HL-60 (cell line): Measurements from ENCODE around the gene ZNF146.

ENCODE experiments used
- DNase-seq, 2 experiments: peaks; one replicate each; pipeline ENCODE4 v3.0.0-alpha.2; 2010 to 2020; ENCODE audit warnings: low read depth in 1 of 2, low spot score in 1 of 2
- H3K27ac ChIP-seq: fragments of 250-450 bp; sonication (Bioruptor Pico); replicated peaks from 2 replicates; pipeline ENCODE4 v1.5.1; 2020; ENCODE audit warnings: mild to moderate bottlenecking, moderate library complexity
- H3K27me3 ChIP-seq: fragments of 250-450 bp; sonication (Bioruptor Pico); 2 replicates; pipeline ENCODE4 v1.5.1; 2021; ENCODE audit warnings: mild to moderate bottlenecking, moderate library complexity; ENCODE audit not compliant: insufficient read depth, poor library complexity, severe bottlenecking
- H3K4me3 ChIP-seq: replicated peaks from 2 replicates; pipeline ENCODE4 v1.5.1; 2011; ENCODE audit warnings: mild to moderate bottlenecking, control low read depth, low read length; ENCODE audit not compliant: insufficient read depth
- GABPA ChIP-seq: IDR thresholded peaks from 2 replicates; pipeline ENCODE4 v1.6.1; 2012; ENCODE audit warnings: low read depth
- POLR2AphosphoS5 ChIP-seq: IDR thresholded peaks from 2 replicates; pipeline ENCODE4 v1.6.1; 2012; ENCODE audit warnings: low read depth
- REST ChIP-seq: IDR thresholded peaks from 2 replicates; pipeline ENCODE4 v1.6.1; 2012; ENCODE audit warnings: low read depth; ENCODE audit not compliant: insufficient replicate concordance
- SPI1 ChIP-seq: IDR thresholded peaks from 2 replicates; pipeline ENCODE4 v1.6.1; 2012; ENCODE audit warnings: low read depth, mild to moderate bottlenecking, borderline replicate concordance
- TF ChIP-seq, protein P1 (sequence below): IDR thresholded peaks from one replicate; pipeline ENCODE4 v1.5.1; 2011; ENCODE audit warnings: low read length, control low read depth, inconsistent platforms; ENCODE audit not compliant: insufficient read depth

Gene ZNF146

GRCh38 chr19:36198119-36198518, 16.8 kb upstream of the ZNF146 start:
- no peak for DNase-seq
- no peak for TF ChIP-seq REST
- TF ChIP-seq POLR2AphosphoS5: no peak
- H3K27me3 ChIP-seq: no peaks in the 10 kb centered on the region
- no peak overlapping the region for H3K4me3 ChIP-seq
- H3K27ac ChIP-seq: no peak overlapping the region

GRCh38 chr19:36201684-36202083, 13.2 kb upstream of the ZNF146 start:
- no peak for TF ChIP-seq POLR2AphosphoS5
- no peak for TF ChIP-seq SPI1
- no peak for TF ChIP-seq REST
- TF ChIP-seq GABPA: no peak
- TF ChIP-seq, protein P1, sequence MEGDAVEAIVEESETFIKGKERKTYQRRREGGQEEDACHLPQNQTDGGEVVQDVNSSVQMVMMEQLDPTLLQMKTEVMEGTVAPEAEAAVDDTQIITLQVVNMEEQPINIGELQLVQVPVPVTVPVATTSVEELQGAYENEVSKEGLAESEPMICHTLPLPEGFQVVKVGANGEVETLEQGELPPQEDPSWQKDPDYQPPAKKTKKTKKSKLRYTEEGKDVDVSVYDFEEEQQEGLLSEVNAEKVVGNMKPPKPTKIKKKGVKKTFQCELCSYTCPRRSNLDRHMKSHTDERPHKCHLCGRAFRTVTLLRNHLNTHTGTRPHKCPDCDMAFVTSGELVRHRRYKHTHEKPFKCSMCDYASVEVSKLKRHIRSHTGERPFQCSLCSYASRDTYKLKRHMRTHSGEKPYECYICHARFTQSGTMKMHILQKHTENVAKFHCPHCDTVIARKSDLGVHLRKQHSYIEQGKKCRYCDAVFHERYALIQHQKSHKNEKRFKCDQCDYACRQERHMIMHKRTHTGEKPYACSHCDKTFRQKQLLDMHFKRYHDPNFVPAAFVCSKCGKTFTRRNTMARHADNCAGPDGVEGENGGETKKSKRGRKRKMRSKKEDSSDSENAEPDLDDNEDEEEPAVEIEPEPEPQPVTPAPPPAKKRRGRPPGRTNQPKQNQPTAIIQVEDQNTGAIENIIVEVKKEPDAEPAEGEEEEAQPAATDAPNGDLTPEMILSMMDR: no peak
- Histone ChIP-seq H3K27me3 (no peaks in the 10 kb centered on the region), H3K4me3 (no peak overlapping the region), H3K27ac (no peak overlapping the region)
- no peak for DNase-seq

- H3K4me3 ChIP-seq: no peak overlapping the region
- DNase-seq: no peak
- H3K27me3 ChIP-seq: no peaks in the 10 kb centered on the region
- H3K27ac ChIP-seq: no peak overlapping the region
- TF ChIP-seq GABPA: no peak
- no peak for TF ChIP-seq SPI1
- TF ChIP-seq, protein P1: no peak
- no peak for TF ChIP-seq REST
- TF ChIP-seq POLR2AphosphoS5: no peak
These were observed 11.6 kb upstream of the ZNF146 start for GRCh38 chr19:36203293-36203692.
